GM23338 (cell line): ENCODE measurements around the gene FBXL4.

Experiments
- CREB1 ChIP-seq: fragments of 250-450 bp; sonication (Bioruptor Pico); IDR thresholded peaks from 2 replicates; pipeline ENCODE4 v1.5.0; 2020; ENCODE audit warnings: low read depth, mild to moderate bottlenecking, moderate library complexity
- CTCF ChIP-seq, 2 experiments: fragments of 200-600 bp in 1 of 2; sonication (generic) in 1 of 2; conservative IDR thresholded peaks; 2 replicates each; pipeline versions ENCODE4 v1.5.1 to v1.6.1; 2016 to 2017; ENCODE audit warnings: antibody characterized with exemption in 2 of 2, low read depth in 2 of 2, mild to moderate bottlenecking in 2 of 2, moderate library complexity in 1 of 2
- ETS1 ChIP-seq: IDR thresholded peaks from 2 replicates; pipeline ENCODE4 v1.6.1; 2016; ENCODE audit warnings: antibody characterized with exemption
- EZH2 ChIP-seq: fragments of 200-600 bp; sonication (generic); IDR thresholded peaks from one replicate; pipeline ENCODE4 v1.8.0; 2017; ENCODE audit warnings: antibody characterized with exemption, mild to moderate bottlenecking, low read depth; ENCODE audit not compliant: unreplicated experiment
- EZH2phosphoT487 ChIP-seq: fragments of 200-600 bp; sonication (generic); IDR thresholded peaks from one replicate; pipeline ENCODE4 v1.8.1; 2018; ENCODE audit warnings: antibody characterized with exemption; ENCODE audit not compliant: unreplicated experiment
- JUNB ChIP-seq: IDR thresholded peaks from one replicate; pipeline ENCODE4 v1.6.1; 2016; ENCODE audit warnings: antibody characterized with exemption; ENCODE audit not compliant: unreplicated experiment
- NANOG ChIP-seq: IDR thresholded peaks from 2 replicates; pipeline ENCODE4 v1.6.1; 2016; ENCODE audit warnings: antibody characterized with exemption, borderline replicate concordance
- POLR2AphosphoS5 ChIP-seq: IDR thresholded peaks from 2 replicates; pipeline ENCODE4 v1.6.1; 2016; ENCODE audit warnings: antibody characterized with exemption, low read depth
- REST ChIP-seq: IDR thresholded peaks from one replicate; pipeline ENCODE4 v1.6.1; 2018; ENCODE audit warnings: antibody characterized with exemption; ENCODE audit not compliant: unreplicated experiment
- STAT1 ChIP-seq: IDR thresholded peaks from one replicate; pipeline ENCODE4 v1.6.1; 2016; ENCODE audit warnings: antibody characterized with exemption; ENCODE audit not compliant: unreplicated experiment
- ZNF114 ChIP-seq: fragments of 250-450 bp; sonication (Bioruptor Pico); IDR thresholded peaks from 2 replicates; pipeline ENCODE4 v1.5.0; 2020; ENCODE audit warnings: mild to moderate bottlenecking, moderate library complexity
- ZNF331 ChIP-seq: fragments of 250-450 bp; sonication (Bioruptor Pico); IDR thresholded peaks from 2 replicates; pipeline ENCODE4 v1.5.0; 2020; ENCODE audit warnings: low read depth, mild to moderate bottlenecking, moderate library complexity
- ZNF462 ChIP-seq: fragments of 250-450 bp; sonication (Bioruptor Pico); IDR thresholded peaks from 2 replicates; pipeline ENCODE4 v1.5.0; 2020; ENCODE audit warnings: mild to moderate bottlenecking, moderate library complexity

GRCh38 chr6:98992535-98992934, 44.8 kb upstream of the FBXL4 start:
- no peak for TF ChIP-seq CTCF (conservative IDR thresholded peaks at IDR 0.05; ENCODE audit: low read depth in 2 of 2)
- TF ChIP-seq EZH2phosphoT487, result no peak
- no peak for TF ChIP-seq ZNF331 (CRISPR knock-in tag)
- no peak for TF ChIP-seq REST
- TF ChIP-seq CREB1, result no peak
- TF ChIP-seq JUNB, result no peak
- TF ChIP-seq STAT1, result no peak
- TF ChIP-seq EZH2, result no peak
- TF ChIP-seq POLR2AphosphoS5, result no peak
- TF ChIP-seq ETS1, result no peak
- no peak for TF ChIP-seq NANOG
- no peak for TF ChIP-seq ZNF114 (CRISPR knock-in tag)
- no peak for TF ChIP-seq ZNF462 (CRISPR knock-in tag)
